BE2C (cell line): ENCODE data around the gene LCNL1.

Experiments
- DNase-seq: peaks from one replicate; pipeline ENCODE4 v3.0.0-alpha.2; 2020
- H3K27me3 ChIP-seq: fragments of 250-450 bp; sonication (Bioruptor Pico); 2 replicates; pipeline ENCODE4 v1.5.1; 2020; ENCODE audit warnings: mild to moderate bottlenecking
- H3K36me3 ChIP-seq: fragments of 250-450 bp; sonication (Bioruptor Pico); 2 replicates; pipeline ENCODE4 v1.5.1; 2020; ENCODE audit warnings: mild to moderate bottlenecking
- H3K4me1 ChIP-seq: fragments of 250-450 bp; sonication (Bioruptor Pico); 2 replicates; pipeline ENCODE4 v1.5.1; 2020
- H3K4me3 ChIP-seq: 2 replicates; pipeline ENCODE4 v1.5.1; 2011; ENCODE audit warnings: low read depth, low read length
- H3K9me3 ChIP-seq: fragments of 250-450 bp; sonication (Bioruptor Pico); 2 replicates; pipeline ENCODE4 v1.5.1; 2020
- TF ChIP-seq, protein P1 (sequence below): IDR thresholded peaks from 2 replicates; pipeline ENCODE4 v1.5.1; 2012; ENCODE audit warnings: mild to moderate bottlenecking, low read depth, low read length

LCNL1 gene

DNA sequence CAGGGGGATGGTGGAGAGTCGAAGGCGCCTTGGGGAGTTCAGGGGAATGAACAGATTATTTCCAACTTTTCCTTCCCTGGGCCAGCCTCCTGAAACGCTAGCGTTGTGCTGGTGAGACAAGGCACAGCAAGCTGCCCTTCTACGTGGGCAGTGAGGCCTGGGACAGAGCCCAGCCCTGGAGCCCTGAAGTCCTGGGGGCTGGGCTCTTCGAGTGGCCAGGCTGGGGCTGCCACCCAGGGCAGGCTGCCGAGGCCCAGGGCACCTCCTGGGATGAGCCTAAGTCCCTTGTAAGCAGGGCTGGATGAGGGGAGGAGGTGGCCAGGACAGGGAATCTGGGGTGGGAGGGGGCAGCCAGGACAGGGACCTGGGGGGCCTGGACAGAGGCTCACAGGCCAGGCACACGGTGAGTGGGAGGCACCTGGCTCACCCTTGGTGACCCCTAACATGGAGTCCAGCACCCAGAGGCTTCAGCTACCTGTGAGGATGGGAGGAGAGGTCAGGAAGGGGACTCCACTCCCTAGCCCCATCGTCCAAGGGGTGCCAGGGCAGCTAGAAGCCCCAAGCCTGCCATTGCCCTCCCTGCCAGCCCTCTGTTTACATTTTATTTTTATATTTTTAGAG lies 32.0 kb upstream of the LCNL1 start:
- no peak for DNase-seq
- TF ChIP-seq, protein P1, sequence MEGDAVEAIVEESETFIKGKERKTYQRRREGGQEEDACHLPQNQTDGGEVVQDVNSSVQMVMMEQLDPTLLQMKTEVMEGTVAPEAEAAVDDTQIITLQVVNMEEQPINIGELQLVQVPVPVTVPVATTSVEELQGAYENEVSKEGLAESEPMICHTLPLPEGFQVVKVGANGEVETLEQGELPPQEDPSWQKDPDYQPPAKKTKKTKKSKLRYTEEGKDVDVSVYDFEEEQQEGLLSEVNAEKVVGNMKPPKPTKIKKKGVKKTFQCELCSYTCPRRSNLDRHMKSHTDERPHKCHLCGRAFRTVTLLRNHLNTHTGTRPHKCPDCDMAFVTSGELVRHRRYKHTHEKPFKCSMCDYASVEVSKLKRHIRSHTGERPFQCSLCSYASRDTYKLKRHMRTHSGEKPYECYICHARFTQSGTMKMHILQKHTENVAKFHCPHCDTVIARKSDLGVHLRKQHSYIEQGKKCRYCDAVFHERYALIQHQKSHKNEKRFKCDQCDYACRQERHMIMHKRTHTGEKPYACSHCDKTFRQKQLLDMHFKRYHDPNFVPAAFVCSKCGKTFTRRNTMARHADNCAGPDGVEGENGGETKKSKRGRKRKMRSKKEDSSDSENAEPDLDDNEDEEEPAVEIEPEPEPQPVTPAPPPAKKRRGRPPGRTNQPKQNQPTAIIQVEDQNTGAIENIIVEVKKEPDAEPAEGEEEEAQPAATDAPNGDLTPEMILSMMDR, result no peak
- Histone ChIP-seq H3K4me3 (peak overlapping the region; percentile 57), H3K4me1 (peaks cover 10% of the 10 kb centered on the region), H3K36me3 (no peaks in the 10 kb centered on the region), H3K9me3 (no peaks in the 10 kb centered on the region), H3K27me3 (no peaks in the 10 kb centered on the region)

DNA sequence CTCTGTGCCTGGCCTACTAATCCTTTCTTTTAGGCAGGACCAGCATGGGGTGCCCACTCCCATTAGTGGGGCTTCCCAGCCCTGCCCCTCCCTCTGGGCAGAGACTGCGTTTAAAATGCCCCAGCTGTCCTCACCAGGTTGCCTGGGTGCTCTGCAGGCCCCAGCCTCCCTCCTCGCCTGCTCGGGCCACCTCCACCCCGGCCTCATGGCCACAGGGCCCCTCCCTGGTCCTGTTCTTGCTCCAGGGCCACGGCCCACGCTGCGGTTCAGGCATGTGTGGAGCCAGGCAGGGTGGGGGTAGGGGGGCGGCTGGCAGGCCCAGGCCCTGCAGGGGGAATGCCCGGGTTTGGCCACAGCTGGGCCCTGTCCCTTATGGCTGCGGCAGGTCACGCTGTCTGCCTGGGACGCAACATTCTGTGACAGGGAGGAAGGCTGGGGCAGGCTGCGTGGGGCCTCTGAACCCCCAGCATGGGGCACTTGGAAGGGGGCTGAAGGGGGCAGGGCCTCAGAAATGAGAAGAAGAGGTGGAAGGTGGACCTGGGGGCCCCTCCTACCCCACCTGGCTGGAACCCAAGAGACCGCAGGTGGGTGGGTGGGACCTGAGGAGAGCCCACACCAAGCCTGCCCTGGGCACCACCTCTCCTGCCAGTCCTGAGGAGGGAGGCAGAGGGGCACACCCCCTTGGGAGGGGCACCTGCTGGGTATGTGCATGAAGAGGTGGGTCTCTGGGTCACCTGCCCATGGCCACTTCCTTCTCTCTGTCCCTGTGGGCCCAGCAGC lies 31.1 kb upstream of the LCNL1 start, which contains the start of gene LCN12:
TSS of gene LCN12 (plus strand) at position 733 of the 780 bp plus-strand sequence. CDS start 55 bp downstream, outside the sequence.
- H3K4me3 ChIP-seq, result no peak within 1 kb of the TSS
- no peak for DNase-seq
- TF ChIP-seq, protein P1, result no peak

DNA sequence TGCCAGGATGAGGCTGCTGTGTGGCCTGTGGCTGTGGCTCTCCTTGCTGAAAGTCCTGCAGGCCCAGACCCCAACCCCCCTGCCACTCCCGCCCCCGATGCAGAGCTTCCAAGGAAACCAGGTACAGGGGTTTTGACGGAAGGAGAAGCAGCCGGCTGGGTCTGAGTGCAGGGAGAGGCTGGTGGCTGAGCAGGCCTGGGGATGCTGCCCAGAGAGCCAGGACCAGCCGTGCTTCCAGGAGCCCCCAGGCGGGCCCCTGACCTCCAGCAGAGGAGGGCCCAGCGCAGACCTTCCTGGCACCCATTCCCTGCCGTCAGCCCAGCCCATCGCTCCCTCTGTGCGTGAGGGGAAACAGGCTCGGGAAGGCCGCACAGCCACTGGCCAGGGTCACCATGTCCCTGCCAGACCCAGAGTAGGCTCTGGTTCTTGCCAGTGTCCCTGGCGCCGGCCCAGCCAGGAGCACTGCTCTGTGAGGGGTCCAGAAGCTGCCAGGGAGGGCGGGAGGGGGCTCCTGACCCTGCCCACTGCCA lies 30.4 kb upstream of the LCNL1 start:
- peaks cover 10% of the 10 kb centered on the region for H3K4me1 ChIP-seq
- no peaks in the 10 kb centered on the region for H3K36me3 ChIP-seq
- no peaks in the 10 kb centered on the region for H3K9me3 ChIP-seq
- no peaks in the 10 kb centered on the region for H3K27me3 ChIP-seq
- DNase-seq, result no peak
- TF ChIP-seq, protein P1, result no peak
- no peak overlapping the region for H3K4me3 ChIP-seq

More for the DNA sequence above, 31.1 kb upstream of the LCNL1 start, which contains the start of gene LCN12:
- no peaks in the 10 kb centered on the region for H3K9me3 ChIP-seq
- peaks cover 10% of the 10 kb centered on the region for H3K4me1 ChIP-seq
- no peaks in the 10 kb centered on the region for H3K36me3 ChIP-seq
- H3K27me3 ChIP-seq, result no peaks in the 10 kb centered on the region

DNA sequence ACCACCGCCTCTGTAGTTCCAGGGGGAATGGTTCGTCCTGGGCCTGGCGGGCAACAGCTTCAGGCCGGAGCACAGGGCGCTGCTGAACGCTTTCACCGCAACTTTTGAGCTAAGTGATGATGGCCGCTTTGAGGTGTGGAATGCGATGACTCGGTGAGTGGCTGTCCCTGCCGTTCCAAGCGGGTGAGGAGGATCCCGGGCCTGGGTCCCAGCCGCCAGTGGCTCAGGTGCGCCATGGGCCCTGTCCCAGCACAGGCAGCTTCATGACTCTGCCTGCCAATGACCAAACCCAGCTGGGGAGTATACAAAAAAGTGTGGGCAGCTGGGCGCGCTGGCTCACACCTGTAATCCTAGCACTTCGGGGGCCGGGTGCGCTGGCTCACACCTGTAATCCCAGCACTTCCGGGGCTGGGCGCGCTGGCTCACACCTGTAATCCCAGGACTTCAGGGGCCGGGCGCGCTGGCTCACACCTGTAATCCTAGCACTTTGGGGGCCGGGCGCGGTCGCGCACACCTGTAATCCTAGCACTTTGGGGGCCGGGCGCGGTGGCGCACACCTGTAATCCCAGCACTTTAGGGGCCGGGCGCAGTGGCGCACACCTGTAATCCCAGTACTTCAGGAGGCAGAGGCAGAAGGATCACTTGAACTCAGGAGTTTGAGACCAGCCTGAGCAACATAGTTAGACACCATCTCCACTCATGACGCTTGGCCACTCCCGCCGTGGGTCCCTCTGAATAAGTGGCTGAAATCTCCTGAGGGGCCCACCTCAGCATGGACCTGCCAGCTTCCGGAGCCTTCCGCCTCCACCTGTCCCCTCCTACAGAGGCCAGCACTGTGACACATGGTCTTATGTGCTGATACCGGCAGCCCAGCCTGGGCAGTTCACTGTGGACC lies 29.7 kb upstream of the LCNL1 start:
- no peaks in the 10 kb centered on the region for H3K27me3 ChIP-seq
- no peak for DNase-seq
- H3K36me3 ChIP-seq, result no peaks in the 10 kb centered on the region
- no peaks in the 10 kb centered on the region for H3K9me3 ChIP-seq
- H3K4me1 ChIP-seq, result peaks cover 10% of the 10 kb centered on the region
- no peak overlapping the region for H3K4me3 ChIP-seq
- TF ChIP-seq, protein P1, result no peak

DNA sequence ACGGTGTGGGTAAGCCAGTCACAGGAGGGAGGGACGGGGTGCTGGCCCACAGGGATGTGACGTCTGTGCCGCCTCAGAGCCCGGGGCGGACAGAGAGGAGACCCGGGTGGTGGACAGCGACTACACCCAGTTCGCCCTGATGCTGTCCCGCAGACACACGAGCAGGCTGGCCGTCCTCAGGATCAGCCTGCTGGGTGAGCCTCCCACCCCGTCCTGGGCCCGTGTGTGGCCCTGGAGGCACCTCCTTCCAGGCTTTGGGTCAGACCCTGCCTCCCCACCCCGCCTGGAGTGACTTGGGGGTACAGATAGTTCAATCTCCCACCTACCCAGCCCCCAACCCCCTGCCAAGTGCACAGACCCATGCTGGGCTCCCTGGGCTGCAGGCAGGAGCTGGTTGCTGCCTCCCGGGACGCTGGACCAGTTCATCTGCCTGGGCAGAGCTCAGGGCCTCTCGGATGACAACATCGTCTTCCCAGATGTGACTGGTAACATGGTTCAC lies 29.0 kb upstream of the LCNL1 start:
- H3K4me1 ChIP-seq, result peaks cover 10% of the 10 kb centered on the region

More for the DNA sequence above, 29.0 kb upstream of the LCNL1 start:
- TF ChIP-seq, protein P1, result no peak
- Histone ChIP-seq H3K4me3 (no peak overlapping the region), H3K9me3 (no peaks in the 10 kb centered on the region), H3K27me3 (no peaks in the 10 kb centered on the region), H3K36me3 (no peaks in the 10 kb centered on the region)
- no peak for DNase-seq
